Measurements from ENCODE around the gene MINDY1. TPM values are rescaled to one million over a fixed set of nuclear protein-coding genes. Genes with fewer than 3 reads are reported as not detected.

MINDY1 gene
- total RNA-seq, 1 experiment from 2014 or later: 6.8 TPM

DNA sequence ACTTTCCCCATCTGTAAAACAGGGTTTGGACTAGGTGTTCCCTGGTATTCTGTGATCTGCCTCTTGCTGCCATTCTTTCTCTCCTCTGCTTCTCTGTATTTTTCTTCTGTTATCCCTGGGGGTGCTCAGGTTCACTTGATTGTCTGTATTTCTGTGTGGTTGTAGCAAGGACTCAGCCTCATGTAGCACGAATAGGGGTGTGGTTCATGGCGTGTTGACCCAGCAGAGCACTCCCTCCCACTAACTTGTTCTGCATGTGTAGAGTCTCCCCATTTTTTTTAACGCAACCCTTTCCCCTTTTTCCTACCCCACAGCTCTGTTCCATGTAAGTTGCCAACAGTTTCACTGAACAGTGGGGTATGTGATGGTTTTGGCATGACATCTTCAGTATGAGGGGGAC lies 28.5 kb upstream of the MINDY1 start:
- no peaks in the 10 kb centered on the region for H3K23me2 ChIP-seq (ENCODE audit: insufficient read length, low read depth, low read length, poor library complexity, severe bottlenecking)
- peaks cover 13 to 35% (median 20%) of the 10 kb centered on the region in 3 experiments for H3K36me3 Mint-ChIP-seq (ENCODE audit: insufficient read depth in 1 of 3, low read depth in 3 of 3)
- H3K79me1 ChIP-seq (ENCODE audit: insufficient read depth, low read depth, low read length, poor library complexity, severe bottlenecking): no peaks in the 10 kb centered on the region
- H3K4ac ChIP-seq (ENCODE audit: low read depth, low read length): no peak overlapping the region
- H3K56ac ChIP-seq (ENCODE audit: insufficient read length, low read depth, low read length): no peak overlapping the region
- H2BK15ac ChIP-seq (ENCODE audit: low read depth, low read length): no peak overlapping the region
- no peak overlapping the region for H4K5ac ChIP-seq (ENCODE audit: insufficient read length, low read depth, low read length)
- H3K18ac ChIP-seq (ENCODE audit: insufficient read length, low read depth, low read length): no peak overlapping the region
- H2BK5ac ChIP-seq (ENCODE audit: insufficient read length, low read length): peak overlapping the region; percentile 67
- no peak overlapping the region for H4K8ac ChIP-seq (replicated peaks; ENCODE audit: insufficient read length, low read depth, low read length)
- no CpG with 5 or more reads among the region's 3 CpGs for WGBS (ENCODE audit: extremely low coverage, insufficient read length, low lambda C conversion rate)
- H2BK12ac ChIP-seq (ENCODE audit: insufficient read length, low read depth, low read length): no peak overlapping the region
- H3K27ac ChIP-seq (ENCODE audit: insufficient read length, low read depth, low read length): no peak overlapping the region
- peaks cover 17 to 21% of the 10 kb centered on the region in 2 experiments for H3K4me1 Mint-ChIP-seq
- H3K23ac ChIP-seq (ENCODE audit: insufficient read length, low read depth, low read length): no peak overlapping the region
- H3K4me1 ChIP-seq (ENCODE audit: insufficient read depth, low read length): no peaks in the 10 kb centered on the region; the same call in 1 of the 2 replicates
- no peaks in the 10 kb centered on the region; the same call in 1 of the 2 replicates for H3K27me3 Mint-ChIP-seq (ENCODE audit: low read depth)
- no peak overlapping the region for H4K91ac ChIP-seq (ENCODE audit: insufficient read length, low read depth, low read length)
- H2AK5ac ChIP-seq (ENCODE audit: insufficient read length, low read length): no peak overlapping the region
- no peak overlapping the region for H2BK20ac ChIP-seq (ENCODE audit: low read depth, low read length, poor library complexity, severe bottlenecking)
- no peak overlapping the region for H2AFZ ChIP-seq (ENCODE audit: low read length)
- no peaks in the 10 kb centered on the region for H3K9me3 ChIP-seq (ENCODE audit: control insufficient read depth, low read depth, low read length)
- H3K9me3 Mint-ChIP-seq: no peaks in the 10 kb centered on the region
- H2BK120ac ChIP-seq (ENCODE audit: low read depth, low read length, poor library complexity, severe bottlenecking): no peak overlapping the region
- H3K27ac Mint-ChIP-seq: peak overlapping the region in 1 of 3 experiments; percentile 20; a peak in 1 of 7 replicates
- H3K79me2 ChIP-seq (ENCODE audit: insufficient read depth, low read length): no peaks in the 10 kb centered on the region
- no peaks in the 10 kb centered on the region for H4K20me1 ChIP-seq (ENCODE audit: control insufficient read depth, insufficient read depth, insufficient read length)
- no peak overlapping the region for H3K4me3 Mint-ChIP-seq
- DNase-seq: no peak
- TF ChIP-seq, protein P1, sequence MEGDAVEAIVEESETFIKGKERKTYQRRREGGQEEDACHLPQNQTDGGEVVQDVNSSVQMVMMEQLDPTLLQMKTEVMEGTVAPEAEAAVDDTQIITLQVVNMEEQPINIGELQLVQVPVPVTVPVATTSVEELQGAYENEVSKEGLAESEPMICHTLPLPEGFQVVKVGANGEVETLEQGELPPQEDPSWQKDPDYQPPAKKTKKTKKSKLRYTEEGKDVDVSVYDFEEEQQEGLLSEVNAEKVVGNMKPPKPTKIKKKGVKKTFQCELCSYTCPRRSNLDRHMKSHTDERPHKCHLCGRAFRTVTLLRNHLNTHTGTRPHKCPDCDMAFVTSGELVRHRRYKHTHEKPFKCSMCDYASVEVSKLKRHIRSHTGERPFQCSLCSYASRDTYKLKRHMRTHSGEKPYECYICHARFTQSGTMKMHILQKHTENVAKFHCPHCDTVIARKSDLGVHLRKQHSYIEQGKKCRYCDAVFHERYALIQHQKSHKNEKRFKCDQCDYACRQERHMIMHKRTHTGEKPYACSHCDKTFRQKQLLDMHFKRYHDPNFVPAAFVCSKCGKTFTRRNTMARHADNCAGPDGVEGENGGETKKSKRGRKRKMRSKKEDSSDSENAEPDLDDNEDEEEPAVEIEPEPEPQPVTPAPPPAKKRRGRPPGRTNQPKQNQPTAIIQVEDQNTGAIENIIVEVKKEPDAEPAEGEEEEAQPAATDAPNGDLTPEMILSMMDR (conservative IDR thresholded peaks at IDR 0.05): no peak
- H3T11ph ChIP-seq (ENCODE audit: low read length): no peak overlapping the region
- no peak overlapping the region for H3K4me2 ChIP-seq (ENCODE audit: insufficient read depth, insufficient read length, low read length)
- H3K9ac ChIP-seq (ENCODE audit: extremely low read depth, insufficient read length, low read length): no peak overlapping the region
- no peaks in the 10 kb centered on the region for H3K27me3 ChIP-seq (ENCODE audit: insufficient read depth, low read length)
- H3K14ac ChIP-seq (ENCODE audit: insufficient read depth, low read length): no peak overlapping the region
